ENCODE data around the gene AP5M1.
"Not testable (repeated sequence)": the region's sequence is repeated elsewhere in the genome, so short reads cannot be mapped to it uniquely, and the experiment has no call there.

Gene AP5M1

GRCh38 chr14:57291692-57292647, 23.2 kb downstream of the AP5M1 start:
- DNase-seq: no peak

GRCh38 chr14:57293866-57294837, 25.4 kb downstream of the AP5M1 start:
- no peak for DNase-seq

GRCh38 chr14:57295239-57295638, 26.5 kb downstream of the AP5M1 start:
- DNase-seq: no peak

GRCh38 chr14:57297852-57298251, 29.1 kb downstream of the AP5M1 start:
- no peak for DNase-seq

GRCh38 chr14:57299511-57299910, 30.7 kb downstream of the AP5M1 start:
- DNase-seq: no peak

GRCh38 chr14:57302883-57303282, 34.1 kb downstream of the AP5M1 start:
- no peak for DNase-seq

GRCh38 chr14:57314396-57315089, 45.8 kb downstream of the AP5M1 start:
- DNase-seq: no peak

- peak; percentile 68 for DNase-seq
Observed at GRCh38 chr14:57317248-57317833, 48.6 kb downstream of the AP5M1 start.

GRCh38 chr14:57319636-57320192, 50.9 kb downstream of the AP5M1 start:
- DNase-seq: no peak

- no peak for DNase-seq
Observed at GRCh38 chr14:57323721-57324120, 55.0 kb downstream of the AP5M1 start.

GRCh38 chr14:57326253-57326652, 57.5 kb downstream of the AP5M1 start:
- no peak for DNase-seq

- DNase-seq: no peak
Observed at GRCh38 chr14:57329833-57330232, 61.1 kb downstream of the AP5M1 start.

- not testable (repeated sequence) for DNase-seq
Observed at GRCh38 chr14:57332475-57332874, 63.7 kb downstream of the AP5M1 start.

- DNase-seq: not testable (repeated sequence)
Observed at GRCh38 chr14:57333726-57334125, 65.0 kb downstream of the AP5M1 start.

- not testable (repeated sequence) for DNase-seq
Observed at GRCh38 chr14:57343545-57344297, 75.0 kb downstream of the AP5M1 start.

GRCh38 chr14:57345106-57345505, 76.3 kb downstream of the AP5M1 start:
- DNase-seq: no peak

GRCh38 chr14:57346741-57347140, 78.0 kb downstream of the AP5M1 start:
- DNase-seq: no peak
